GM06990 (cell line): ENCODE data around the gene EPHX1.
"Not testable (repeated sequence)": the region's sequence is repeated elsewhere in the genome, so short reads cannot be mapped to it uniquely, and the experiment has no call there.

Experiments
- DNase-seq: peaks from one replicate; pipeline ENCODE4 v3.0.0-alpha.2; 2011; ENCODE audit not compliant: insufficient read length; ENCODE audit errors: extremely low read depth
- H3K27me3 ChIP-seq: replicated peaks from 2 replicates; pipeline ENCODE4 v1.6.0; 2011; ENCODE audit warnings: low read length; ENCODE audit not compliant: control insufficient read depth, insufficient read depth
- H3K36me3 ChIP-seq: 2 replicates; pipeline ENCODE4 v1.5.1; 2011; ENCODE audit warnings: low read length; ENCODE audit not compliant: control insufficient read depth, insufficient read depth
- H3K4me3 ChIP-seq: replicated peaks from 2 replicates; pipeline ENCODE4 v1.5.1; 2011; ENCODE audit warnings: low read depth, mild to moderate bottlenecking, control low read depth, low read length
- TF ChIP-seq, protein P1 (sequence below): IDR thresholded peaks from 2 replicates; pipeline ENCODE4 v1.5.1; 2011; ENCODE audit warnings: low read length, control low read depth, mild to moderate bottlenecking, inconsistent platforms; ENCODE audit not compliant: insufficient read depth, poor library complexity, severe bottlenecking

Gene EPHX1

DNA sequence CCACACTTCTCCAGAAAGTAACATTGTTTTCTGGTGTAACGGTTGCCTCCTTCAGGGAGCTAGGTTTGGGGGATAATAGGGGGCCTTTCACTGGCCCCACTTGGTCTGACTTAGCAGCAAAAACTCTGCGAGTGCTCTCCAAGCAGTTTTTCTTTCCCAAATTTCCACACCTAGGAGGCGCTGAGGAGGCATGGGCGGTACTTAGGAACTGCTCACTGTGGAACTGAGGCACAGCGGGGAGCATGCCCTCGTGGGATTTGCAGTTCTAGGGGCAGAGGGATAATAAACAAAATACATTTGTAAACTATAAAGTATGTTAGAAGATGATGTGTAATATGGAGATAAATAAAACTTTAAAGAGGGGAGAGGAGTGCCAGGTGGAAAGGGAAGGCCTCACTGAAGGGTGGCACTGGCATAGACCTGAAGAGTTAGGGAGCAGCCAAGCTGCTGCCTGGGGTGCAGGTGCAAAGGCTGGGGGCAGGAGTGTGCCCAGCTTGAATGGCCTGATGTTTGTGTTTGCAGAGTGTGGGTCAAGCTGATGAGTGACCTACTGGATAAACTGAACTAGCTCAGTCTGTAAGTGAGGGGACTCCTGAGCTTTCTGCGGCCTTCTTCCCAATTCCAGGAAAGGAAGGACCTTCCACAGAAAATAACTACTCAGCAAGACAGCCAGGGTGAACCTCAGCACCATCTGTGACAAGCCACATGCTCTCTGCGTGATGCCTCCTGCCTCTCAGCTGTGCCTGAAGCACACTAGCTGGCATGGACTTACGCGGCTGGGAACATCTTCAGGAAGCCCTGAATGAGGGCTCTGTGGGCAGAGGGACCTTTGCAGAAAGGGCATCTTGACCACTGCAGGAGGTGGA lies 1.9 kb downstream of the EPHX1 start:
- DNase-seq: no peak
- no peaks in the 10 kb centered on the region for H3K36me3 ChIP-seq
- TF ChIP-seq, protein P1, sequence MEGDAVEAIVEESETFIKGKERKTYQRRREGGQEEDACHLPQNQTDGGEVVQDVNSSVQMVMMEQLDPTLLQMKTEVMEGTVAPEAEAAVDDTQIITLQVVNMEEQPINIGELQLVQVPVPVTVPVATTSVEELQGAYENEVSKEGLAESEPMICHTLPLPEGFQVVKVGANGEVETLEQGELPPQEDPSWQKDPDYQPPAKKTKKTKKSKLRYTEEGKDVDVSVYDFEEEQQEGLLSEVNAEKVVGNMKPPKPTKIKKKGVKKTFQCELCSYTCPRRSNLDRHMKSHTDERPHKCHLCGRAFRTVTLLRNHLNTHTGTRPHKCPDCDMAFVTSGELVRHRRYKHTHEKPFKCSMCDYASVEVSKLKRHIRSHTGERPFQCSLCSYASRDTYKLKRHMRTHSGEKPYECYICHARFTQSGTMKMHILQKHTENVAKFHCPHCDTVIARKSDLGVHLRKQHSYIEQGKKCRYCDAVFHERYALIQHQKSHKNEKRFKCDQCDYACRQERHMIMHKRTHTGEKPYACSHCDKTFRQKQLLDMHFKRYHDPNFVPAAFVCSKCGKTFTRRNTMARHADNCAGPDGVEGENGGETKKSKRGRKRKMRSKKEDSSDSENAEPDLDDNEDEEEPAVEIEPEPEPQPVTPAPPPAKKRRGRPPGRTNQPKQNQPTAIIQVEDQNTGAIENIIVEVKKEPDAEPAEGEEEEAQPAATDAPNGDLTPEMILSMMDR: peak; percentile 4
- no peak overlapping the region for H3K4me3 ChIP-seq
- no peaks in the 10 kb centered on the region for H3K27me3 ChIP-seq

- H3K36me3 ChIP-seq: no peaks in the 10 kb centered on the region
- H3K27me3 ChIP-seq: no peaks in the 10 kb centered on the region
- DNase-seq: no peak
- TF ChIP-seq, protein P1: no peak
- no peak overlapping the region for H3K4me3 ChIP-seq
Observed at GRCh38 chr1:225812488-225813213, 2.7 kb downstream of the EPHX1 start.

DNA sequence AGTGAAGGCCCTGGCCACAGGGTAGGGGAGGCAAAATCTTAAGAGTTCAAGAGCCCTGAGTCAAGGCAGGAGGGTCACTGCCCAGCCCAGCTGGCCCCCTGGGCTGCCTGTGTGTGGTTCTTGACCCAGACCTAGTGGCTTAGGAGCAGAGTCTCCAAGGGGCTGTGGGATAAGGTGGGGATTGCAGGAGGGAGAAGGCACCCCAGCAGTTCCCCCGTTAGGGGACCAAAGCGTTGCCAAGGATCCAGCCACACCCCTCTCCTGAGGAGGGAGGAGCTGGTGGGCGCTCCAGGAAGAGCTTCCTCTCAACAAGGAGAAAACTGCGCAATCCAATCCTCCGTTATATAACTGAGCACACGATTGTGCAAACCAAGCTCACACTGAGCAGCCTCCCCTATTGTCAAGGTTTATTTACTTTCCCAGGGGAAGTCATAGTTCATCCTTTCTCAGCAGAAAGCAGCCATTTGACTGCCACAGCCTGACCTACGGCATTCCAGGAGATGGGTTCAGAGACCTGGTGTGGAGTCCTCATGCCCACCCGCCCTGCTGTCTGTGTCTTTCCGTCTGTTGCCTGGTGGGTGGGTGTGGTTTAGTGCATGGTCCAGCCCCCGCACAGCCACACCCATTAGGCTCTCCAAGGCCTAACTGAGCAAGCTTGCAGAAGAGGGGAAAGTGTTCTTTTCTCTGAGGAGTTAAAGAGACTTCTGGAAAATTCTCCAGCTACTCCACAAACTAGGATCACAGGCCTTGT lies 3.5 kb downstream of the EPHX1 start:
- H3K4me3 ChIP-seq: no peak overlapping the region
- no peak for DNase-seq
- no peaks in the 10 kb centered on the region for H3K36me3 ChIP-seq
- TF ChIP-seq, protein P1: no peak
- no peaks in the 10 kb centered on the region for H3K27me3 ChIP-seq

DNA sequence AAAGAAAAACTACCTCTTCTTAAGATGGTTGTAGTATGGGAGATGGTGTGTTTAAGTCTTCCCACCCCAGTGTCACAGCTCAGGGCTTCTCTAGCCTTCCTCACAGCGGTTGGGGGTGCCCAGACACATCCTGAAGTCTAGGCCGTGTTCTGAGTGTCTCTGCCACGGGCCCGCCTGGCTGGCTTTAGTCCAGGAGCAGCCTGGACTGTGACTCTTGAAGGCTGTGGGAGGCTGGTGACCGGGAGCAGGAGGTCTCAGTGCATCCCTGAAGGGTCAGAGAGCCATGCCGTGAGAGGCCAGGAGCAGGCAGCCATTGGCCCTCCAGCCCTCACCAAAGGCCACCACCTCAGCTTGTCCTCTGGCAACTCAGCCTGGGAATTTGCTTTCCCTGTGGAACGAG lies 4.5 kb downstream of the EPHX1 start:
- TF ChIP-seq, protein P1: no peak
- DNase-seq: no peak
- Histone ChIP-seq H3K27me3 (no peaks in the 10 kb centered on the region), H3K4me3 (no peak overlapping the region), H3K36me3 (no peaks in the 10 kb centered on the region)

DNA sequence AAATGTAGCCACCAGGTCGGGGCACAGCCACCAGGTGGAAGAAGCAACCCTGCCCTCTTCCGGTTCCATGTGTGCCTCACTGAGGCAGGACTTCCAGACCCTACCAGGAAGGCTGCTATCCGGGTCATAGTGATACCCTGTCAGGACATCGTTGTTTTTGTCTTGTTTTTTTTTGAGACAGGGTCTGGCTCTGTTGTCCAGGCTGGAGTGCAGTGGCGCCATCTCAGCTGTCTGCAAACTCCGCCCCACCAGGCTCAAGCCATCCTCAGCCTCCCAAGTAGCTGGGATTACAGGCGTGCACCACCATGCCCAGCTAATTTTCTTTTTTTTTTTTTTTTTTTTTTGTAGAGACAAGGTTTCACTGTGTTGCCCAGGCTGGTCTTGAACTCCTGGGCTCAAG lies 5.2 kb downstream of the EPHX1 start:
- not testable (repeated sequence) for H3K4me3 ChIP-seq, H3K36me3 ChIP-seq, H3K27me3 ChIP-seq, DNase-seq

GRCh38 chr1:225815526-225816178 lies 5.7 kb downstream of the EPHX1 start:
- TF ChIP-seq, protein P1: no peak

More at GRCh38 chr1:225815526-225816178, 5.7 kb downstream of the EPHX1 start:
- Histone ChIP-seq H3K27me3 (no peaks in the 10 kb centered on the region), H3K4me3 (no peak overlapping the region), H3K36me3 (no peaks in the 10 kb centered on the region)
- no peak for DNase-seq
